Esophagus (tissue), 2 donors: ENCODE measurements around the gene KCNG2. TPM values are rescaled to one million over a fixed set of nuclear protein-coding genes. Genes with fewer than 3 reads are reported as not detected.

Experiments used
- H3K27ac ChIP-seq, 2 donors: one replicate each; pipeline ENCODE4 v1.5.1; 2013; ENCODE audit warnings: low read depth in 2 of 2, mild to moderate bottlenecking in 2 of 2, inconsistent platforms in 1 of 2, low read length in 1 of 2, moderate library complexity in 1 of 2
- H3K27me3 ChIP-seq, 2 donors: one replicate each; pipeline ENCODE4 v1.6.1; 2013; ENCODE audit warnings: low read length in 2 of 2, control low read depth in 1 of 2, mild to moderate bottlenecking in 1 of 2; ENCODE audit not compliant: insufficient read depth in 2 of 2, control insufficient read depth in 1 of 2
- H3K36me3 ChIP-seq, 2 donors: one replicate each; pipeline ENCODE4 v1.6.1; 2013; ENCODE audit warnings: low read length in 1 of 2; ENCODE audit not compliant: control insufficient read depth in 2 of 2, insufficient read depth in 2 of 2
- H3K4me1 ChIP-seq, 2 donors: one replicate each; pipeline ENCODE4 v1.6.1; 2013; ENCODE audit warnings: low read length in 1 of 2; ENCODE audit not compliant: control insufficient read depth in 2 of 2, insufficient read depth in 2 of 2
- H3K4me3 ChIP-seq, 2 donors: one replicate each; pipeline ENCODE4 v1.5.1; 2013; ENCODE audit warnings: low read length in 2 of 2, mild to moderate bottlenecking in 2 of 2, low read depth in 1 of 2, moderate library complexity in 1 of 2
- H3K9me3 ChIP-seq, 2 donors: one replicate each; pipeline ENCODE4 v1.6.1; 2013; ENCODE audit warnings: mild to moderate bottlenecking in 2 of 2, low read depth in 1 of 2, low read length in 1 of 2, moderate library complexity in 1 of 2; ENCODE audit not compliant: control insufficient read depth in 2 of 2, insufficient read depth in 1 of 2
- WGBS, 2 donors: extraction: QIAGEN DNeasy Blood & Tissue Kit; methylation state at CpG; one replicate each; pipeline ENCODE4 v1.1.7; 2013; 5-methylcytosine and 5-hydroxymethylcytosine counted together
- polyA plus RNA-seq, 2 donors: library from polyadenylated mRNA; stranded (reverse); fragments of 200-250 nt; gene quantifications; one replicate each; pipeline ENCODE4 v1.2.3, GENCODE V29; 2013
- donor health status: healthy with polysubstance abuse.
- donor health status: Bipolar disorder and iron deficiency.

The KCNG2 gene
- polyA plus RNA-seq, 2 donors, result 0.04 TPM; not detected in 1

DNA sequence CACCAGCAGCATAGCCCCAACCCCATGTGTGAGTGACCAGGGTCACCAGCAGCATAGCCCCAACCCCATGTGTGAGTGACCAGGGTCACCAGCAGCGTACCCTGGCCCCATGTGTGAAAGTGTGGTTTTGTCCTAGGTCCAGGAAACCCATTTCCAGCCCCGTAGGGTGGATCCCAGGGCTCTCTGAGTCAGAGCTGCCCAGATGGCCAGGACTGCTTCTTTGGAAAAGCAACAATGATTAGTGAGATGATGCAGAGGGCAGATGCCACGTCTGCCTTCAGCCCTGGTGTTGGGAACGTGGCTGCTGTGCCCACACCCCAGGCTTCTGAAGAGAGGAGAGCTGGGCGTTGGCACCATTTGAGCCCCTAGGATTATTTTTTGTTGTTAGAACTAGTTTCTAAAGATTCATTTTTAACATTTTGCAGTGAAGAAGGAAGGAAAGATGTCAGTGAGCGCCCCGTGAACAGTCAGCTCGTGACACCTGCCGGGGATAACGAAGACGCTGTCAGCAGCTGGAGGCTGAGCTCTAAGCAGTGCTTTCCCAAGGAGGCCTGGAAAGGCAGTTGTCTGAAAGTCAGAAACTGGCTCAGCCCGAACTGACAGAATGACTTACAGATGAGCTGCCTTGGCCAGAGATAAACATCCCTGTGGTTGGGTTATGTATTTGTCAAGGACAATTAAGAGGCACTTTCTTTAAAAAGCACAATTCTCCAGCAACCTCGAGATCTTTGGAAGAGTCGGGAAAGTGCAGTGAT, 32.1 kb upstream of the KCNG2 start:
- Histone ChIP-seq H3K27me3 (no peaks in the 10 kb centered on the region), H3K4me3 (no peak overlapping the region), H3K36me3 (no peaks in the 10 kb centered on the region), H3K4me1 (no peaks in the 10 kb centered on the region), H3K9me3 (peaks cover 0 to 11% of the 10 kb centered on the region in 2 donors), H3K27ac (no peak overlapping the region)
- WGBS, 2 donors, result 64 to 66% methylated on average over 14 of the region's 14 CpGs

DNA sequence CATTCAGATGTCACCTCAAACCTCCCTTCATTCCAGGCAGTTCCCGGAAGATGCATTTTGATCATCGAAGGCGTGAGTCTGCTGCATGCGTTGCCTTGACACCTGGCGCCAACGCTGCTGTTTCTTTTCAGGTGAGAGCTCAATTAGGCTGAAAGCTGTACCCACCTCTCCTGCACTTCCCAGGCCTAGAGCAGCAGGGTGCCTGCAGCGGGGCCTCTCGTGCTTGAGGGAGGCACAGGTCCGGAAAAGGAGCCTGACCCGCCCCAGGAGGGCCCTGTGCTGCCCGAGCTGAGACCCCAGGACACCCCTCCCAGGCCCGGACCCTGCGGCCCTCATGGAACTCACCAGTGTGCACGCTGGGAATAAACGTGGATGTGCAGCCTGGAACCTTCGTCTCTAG, 31.4 kb upstream of the KCNG2 start:
- WGBS, 2 donors, result 63 to 71% methylated on average over 16 of the region's 16 CpGs
- H3K27ac ChIP-seq, result no peak overlapping the region
- H3K4me1 ChIP-seq, result no peaks in the 10 kb centered on the region

DNA sequence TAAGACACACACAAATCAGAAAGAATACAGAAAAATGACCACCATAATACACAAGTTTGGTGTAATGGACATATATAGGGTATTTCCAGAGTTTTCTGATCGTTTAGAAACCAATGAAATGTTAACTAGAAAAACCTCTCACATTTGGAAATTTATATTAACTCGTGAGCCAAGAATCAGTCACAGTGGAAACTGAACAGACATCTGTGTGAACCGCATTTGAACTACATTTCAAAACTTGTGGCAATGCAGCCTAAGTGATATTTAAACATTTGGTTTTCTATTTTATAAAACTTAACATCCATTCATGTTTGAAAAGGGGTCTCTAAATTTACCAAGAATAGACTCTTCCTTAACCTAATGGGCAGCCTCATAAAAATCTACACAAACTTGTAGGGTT, 29.0 kb upstream of the KCNG2 start:
- no peaks in the 10 kb centered on the region for H3K4me1 ChIP-seq
- 52 to 54% methylated on average over 3 of the region's 3 CpGs for WGBS, 2 donors
- H3K27me3 ChIP-seq, result no peaks in the 10 kb centered on the region
- H3K27ac ChIP-seq, result no peak overlapping the region
- peaks cover 0 to 7% of the 10 kb centered on the region in 2 donors for H3K9me3 ChIP-seq
- H3K4me3 ChIP-seq, result no peak overlapping the region
- H3K36me3 ChIP-seq, result no peaks in the 10 kb centered on the region

More for the DNA sequence above, 31.4 kb upstream of the KCNG2 start:
- Histone ChIP-seq H3K36me3 (no peaks in the 10 kb centered on the region), H3K9me3 (peaks cover 0 to 11% of the 10 kb centered on the region in 2 donors), H3K4me3 (no peak overlapping the region), H3K27me3 (no peaks in the 10 kb centered on the region)

DNA sequence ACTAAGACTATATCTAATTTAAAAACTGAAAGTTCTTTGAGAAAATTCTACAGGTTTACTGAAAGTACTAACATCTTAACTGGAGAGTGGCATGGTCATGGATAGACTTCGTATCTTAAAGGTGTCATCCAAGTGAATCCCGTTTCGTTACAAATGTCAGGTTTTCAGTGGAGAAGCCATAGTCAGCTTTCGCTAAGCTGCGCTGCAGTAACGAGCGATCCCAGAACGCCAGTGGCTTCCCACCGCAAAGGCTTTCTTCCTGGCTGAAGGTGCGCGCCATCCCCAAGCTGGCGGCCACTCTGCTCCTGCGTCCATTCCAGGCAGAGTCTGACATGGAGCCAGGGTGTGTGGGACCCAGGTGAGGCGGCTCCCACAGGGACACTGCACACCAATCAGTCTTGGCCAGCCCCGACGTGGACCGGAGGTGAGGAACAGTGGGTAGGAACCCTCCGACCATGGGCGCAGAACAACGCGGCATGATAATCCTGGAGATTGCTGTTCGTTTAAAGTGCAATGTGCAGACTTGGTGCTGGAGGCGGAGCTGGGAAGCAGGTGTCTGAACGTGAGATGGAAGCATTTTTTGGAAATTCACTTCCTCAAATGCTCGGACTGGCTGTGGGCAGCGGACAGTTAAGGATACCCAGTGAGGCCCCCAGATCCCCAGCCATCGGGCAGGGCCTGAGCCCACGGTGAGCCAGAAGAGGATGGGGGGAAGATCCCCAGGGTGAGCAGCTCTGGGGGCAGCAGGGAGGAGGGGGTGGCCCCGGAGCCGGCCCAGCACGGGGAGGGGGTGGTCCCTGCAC, 27.8 kb upstream of the KCNG2 start:
- Histone ChIP-seq H3K4me3 (no peak overlapping the region), H3K9me3 (peaks cover 0 to 7% of the 10 kb centered on the region in 2 donors), H3K36me3 (no peaks in the 10 kb centered on the region), H3K27ac (no peak overlapping the region), H3K27me3 (no peaks in the 10 kb centered on the region), H3K4me1 (no peaks in the 10 kb centered on the region)
- WGBS, 2 donors, result 86 to 87% methylated on average over 31 of the region's 31 CpGs

DNA sequence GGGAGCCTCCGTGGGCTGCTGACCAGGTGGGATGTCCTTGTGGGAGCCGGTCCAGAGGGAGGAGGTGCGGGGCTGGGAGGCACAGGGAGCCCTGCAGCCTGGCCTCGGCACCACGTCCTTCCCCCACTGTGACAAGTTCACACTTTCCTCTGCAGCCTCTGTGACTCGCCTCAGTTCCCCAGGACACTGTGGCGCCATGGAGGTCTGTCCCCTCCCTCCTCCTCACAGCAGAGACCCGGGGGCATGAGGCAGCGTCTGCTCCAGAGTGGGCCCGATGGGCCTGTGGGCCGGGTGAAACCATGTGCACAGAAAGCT, 27.3 kb upstream of the KCNG2 start:
- H3K36me3 ChIP-seq, result no peaks in the 10 kb centered on the region
- no peaks in the 10 kb centered on the region for H3K27me3 ChIP-seq
- no peak overlapping the region for H3K27ac ChIP-seq
- 71 to 73% methylated on average over 11 of the region's 11 CpGs for WGBS, 2 donors
- H3K4me3 ChIP-seq, result no peak overlapping the region
- peaks cover 0 to 7% of the 10 kb centered on the region in 2 donors for H3K9me3 ChIP-seq
- H3K4me1 ChIP-seq, result no peaks in the 10 kb centered on the region

DNA sequence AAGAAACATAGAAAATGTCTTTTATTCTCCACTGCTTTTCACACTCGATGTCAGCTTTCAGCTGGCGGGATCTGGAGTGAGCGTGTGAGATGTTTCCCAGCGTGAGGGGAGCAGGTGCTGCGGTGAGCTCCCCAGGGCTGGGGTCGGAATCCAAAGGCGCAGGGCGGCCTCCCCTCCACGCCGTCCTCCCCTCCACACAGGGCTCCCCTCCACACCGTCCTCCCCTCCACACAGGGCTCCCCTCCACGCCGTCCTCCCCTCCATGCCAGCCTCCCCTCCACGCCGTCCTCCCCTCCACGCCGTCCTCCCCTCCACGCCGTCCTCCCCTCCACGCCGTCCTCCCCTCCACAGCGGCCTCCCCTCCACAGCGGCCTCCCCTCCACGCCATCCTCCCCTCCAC, 26.9 kb upstream of the KCNG2 start:
- H3K27me3 ChIP-seq, result no peaks in the 10 kb centered on the region
- no peak overlapping the region for H3K27ac ChIP-seq
- H3K9me3 ChIP-seq, result peaks cover 0 to 7% of the 10 kb centered on the region in 2 donors
- no peaks in the 10 kb centered on the region for H3K4me1 ChIP-seq
- 79 to 83% methylated on average over 20 to 23 of the region's 24 CpGs for WGBS, 2 donors
- no peak overlapping the region for H3K4me3 ChIP-seq
- H3K36me3 ChIP-seq, result no peaks in the 10 kb centered on the region

DNA sequence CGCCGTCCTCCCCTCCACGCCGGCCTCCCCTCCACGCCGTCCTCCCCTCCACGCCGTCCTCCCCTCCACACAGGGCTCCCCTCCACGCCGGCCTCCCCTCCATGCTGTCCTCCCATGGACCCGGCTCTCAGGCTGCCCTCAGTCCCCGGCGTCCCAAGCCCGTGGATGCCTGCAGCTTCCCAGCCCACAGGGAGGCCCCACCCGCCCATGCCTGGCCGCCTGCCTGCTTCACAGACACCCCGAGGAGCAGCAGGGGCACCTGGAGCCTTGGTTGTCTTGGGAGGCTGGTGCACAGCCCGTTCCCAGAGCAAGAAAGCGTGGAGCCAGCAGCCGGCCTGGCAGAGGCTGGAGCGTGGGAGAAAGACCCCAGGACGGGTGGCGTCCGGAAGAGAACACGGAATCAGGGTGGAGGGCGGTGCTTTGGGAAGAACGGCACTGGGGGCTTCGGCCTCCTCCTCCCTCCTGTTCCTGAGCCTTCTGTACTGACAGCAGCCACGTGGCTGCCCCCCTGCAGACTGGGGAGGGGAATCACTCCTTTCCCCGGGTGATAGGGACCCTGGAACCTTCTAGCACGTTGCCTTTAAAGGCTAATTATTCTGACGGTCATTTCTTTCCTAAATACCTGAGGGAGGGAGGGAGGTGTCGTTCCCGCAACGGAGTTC, 26.2 kb upstream of the KCNG2 start:
- no peak overlapping the region for H3K27ac ChIP-seq
- H3K4me1 ChIP-seq, result no peaks in the 10 kb centered on the region
- peaks cover 0 to 7% of the 10 kb centered on the region in 2 donors for H3K9me3 ChIP-seq
- H3K4me3 ChIP-seq, result no peak overlapping the region
- WGBS, 2 donors, result 71 to 72% methylated on average over 32 to 35 of the region's 35 CpGs
- no peaks in the 10 kb centered on the region for H3K36me3 ChIP-seq
- H3K27me3 ChIP-seq, result no peaks in the 10 kb centered on the region

DNA sequence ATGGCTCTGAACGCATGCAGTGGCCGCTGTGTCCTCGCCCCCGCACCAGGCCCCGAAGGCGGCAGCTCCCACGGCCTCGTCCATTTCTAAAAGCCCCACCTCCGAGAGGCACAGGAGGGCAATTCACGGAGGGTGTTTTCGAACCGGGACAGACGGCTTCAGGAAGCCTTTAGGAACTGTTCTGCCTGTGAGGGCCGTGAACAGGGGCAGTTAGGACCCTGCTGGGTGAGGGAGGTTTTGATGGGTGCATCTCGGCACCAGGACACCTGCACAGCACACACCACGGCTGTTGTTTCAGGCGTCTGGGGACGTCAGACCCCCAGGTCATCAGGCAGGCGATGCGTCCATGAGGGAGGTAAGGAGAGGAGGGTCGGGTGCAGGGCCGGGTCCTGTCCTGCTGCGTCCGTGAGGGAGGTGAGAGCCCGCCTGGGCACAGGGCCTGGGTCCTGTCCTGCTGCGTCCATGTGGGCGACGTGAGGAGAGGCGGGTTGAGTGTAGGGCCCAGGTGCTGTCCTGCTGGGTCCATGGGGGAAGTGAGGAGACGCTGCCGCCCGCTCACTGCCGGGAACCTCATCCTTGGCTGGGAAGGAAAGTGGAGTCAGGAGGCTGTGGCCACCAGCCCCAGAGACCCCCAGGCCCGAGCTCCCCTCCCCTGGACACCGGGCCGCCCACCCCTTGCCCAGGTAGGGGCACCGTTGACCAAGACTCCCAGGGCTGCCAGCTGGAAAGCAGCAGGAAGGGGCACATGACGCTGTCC, 25.5 kb upstream of the KCNG2 start:
- Histone ChIP-seq H3K36me3 (no peaks in the 10 kb centered on the region), H3K27ac (no peak overlapping the region), H3K9me3 (peaks cover 0 to 10% of the 10 kb centered on the region in 2 donors), H3K4me3 (no peak overlapping the region), H3K4me1 (no peaks in the 10 kb centered on the region), H3K27me3 (no peaks in the 10 kb centered on the region)
- WGBS, 2 donors, result 79 to 80% methylated on average over 38 of the region's 38 CpGs
